Stimulated activated naive CD8-positive, alpha-beta T cell treated with anti-CD3 and anti-CD28 coated beads, Interleukin-15, Interleukin-2, amounts not matched to agents 100 ng/mL and 50 ng/mL, for 24 hours (primary cell): Measurements from ENCODE around the gene KIF5A.

Source experiments
- H3K27ac Mint-ChIP-seq: one replicate; pipeline ENCODE4 v1.8.0; 2021; ENCODE audit warnings: mild to moderate bottlenecking, mixed read lengths
- H3K27me3 Mint-ChIP-seq: one replicate; pipeline ENCODE4 v1.8.0; 2021; ENCODE audit warnings: mixed read lengths
- H3K36me3 Mint-ChIP-seq: one replicate; pipeline ENCODE4 v1.8.0; 2021; ENCODE audit warnings: low read depth, mixed read lengths
- H3K4me1 Mint-ChIP-seq: one replicate; pipeline ENCODE4 v1.8.0; 2021; ENCODE audit warnings: low read depth, mixed read lengths
- H3K4me3 Mint-ChIP-seq: one replicate; pipeline ENCODE4 v1.8.0; 2021; ENCODE audit warnings: mild to moderate bottlenecking, mixed read lengths
- H3K9me3 Mint-ChIP-seq: one replicate; pipeline ENCODE4 v1.8.0; 2021; ENCODE audit warnings: mixed read lengths

Gene KIF5A

DNA sequence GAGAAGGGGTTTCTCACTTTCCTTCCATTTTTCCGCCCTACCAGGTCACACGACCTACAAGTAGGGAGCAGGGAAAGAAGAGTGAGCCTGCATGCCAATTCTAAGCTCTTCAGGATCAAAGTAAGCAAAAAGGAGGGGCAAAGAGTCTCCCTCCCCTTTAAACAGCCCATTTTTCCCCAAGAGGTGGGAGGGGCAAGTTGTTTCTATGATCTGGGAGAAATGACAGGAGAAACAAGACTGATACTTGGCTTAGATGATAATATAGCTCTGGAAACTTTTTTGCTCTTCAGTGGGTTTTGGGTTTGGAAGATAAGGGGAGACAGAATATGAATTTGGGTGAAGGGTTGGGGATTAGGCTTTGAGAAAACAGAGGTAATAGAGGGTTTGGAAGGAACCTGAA is 56.6 kb downstream of the KIF5A start:
- Mint-ChIP-seq H3K4me1 (peaks cover 37% of the 10 kb centered on the region), H3K4me3 (peak overlapping the region; percentile 8), H3K27ac (no peak overlapping the region), H3K27me3 (peaks cover 3% of the 10 kb centered on the region), H3K36me3 (peaks cover 19% of the 10 kb centered on the region), H3K9me3 (no peaks in the 10 kb centered on the region)

- peaks cover 15% of the 10 kb centered on the region for H3K36me3 Mint-ChIP-seq
- peaks cover 3% of the 10 kb centered on the region for H3K27me3 Mint-ChIP-seq
- H3K27ac Mint-ChIP-seq, result no peak overlapping the region
- peak overlapping the region; percentile 8 for H3K4me3 Mint-ChIP-seq
- H3K4me1 Mint-ChIP-seq, result peaks cover 37% of the 10 kb centered on the region
- H3K9me3 Mint-ChIP-seq, result no peaks in the 10 kb centered on the region
Measured at GRCh38 chr12:57606821-57607220, 57.0 kb downstream of the KIF5A start.

- Mint-ChIP-seq H3K27me3 (peaks cover 11% of the 10 kb centered on the region), H3K36me3 (peaks cover 5% of the 10 kb centered on the region), H3K4me3 (no peak overlapping the region), H3K4me1 (peaks cover 37% of the 10 kb centered on the region), H3K9me3 (no peaks in the 10 kb centered on the region), H3K27ac (no peak overlapping the region)
Measured at GRCh38 chr12:57607958-57608663, 58.3 kb downstream of the KIF5A start.

DNA sequence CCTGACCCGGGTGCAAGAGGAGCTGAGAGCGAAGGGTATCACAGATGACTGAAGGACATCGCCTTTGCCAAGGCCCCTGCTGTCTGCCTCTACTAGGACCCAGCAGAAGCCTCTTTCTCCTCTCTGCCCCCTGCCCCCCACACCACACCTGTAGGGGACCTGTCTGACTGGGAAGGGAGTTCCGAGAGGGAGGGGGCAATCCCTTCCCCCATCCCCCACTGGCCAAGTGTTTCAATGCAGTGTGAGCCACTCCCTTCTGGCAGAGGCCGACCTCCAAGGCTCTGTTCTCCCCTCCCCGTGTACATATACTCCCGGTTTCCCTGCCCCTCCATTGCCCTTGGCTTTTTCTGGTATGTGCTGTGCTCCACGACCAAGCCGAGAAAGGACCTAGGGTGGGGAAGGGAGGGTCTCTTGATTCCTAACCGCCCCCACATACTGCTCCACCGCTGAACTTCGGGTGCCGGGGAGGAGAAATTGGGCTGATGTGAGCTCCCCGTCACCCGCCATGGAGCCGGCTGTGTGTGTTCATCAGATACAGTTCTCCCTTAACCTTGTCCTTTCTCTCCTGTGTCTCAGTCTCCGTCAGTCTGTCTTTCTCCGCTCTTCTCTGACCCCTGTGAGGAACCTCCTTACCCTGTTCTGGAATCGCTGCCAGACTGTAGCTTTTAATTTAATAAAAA is 59.4 kb downstream of the KIF5A start:
- H3K27ac Mint-ChIP-seq, result no peak overlapping the region
- H3K4me3 Mint-ChIP-seq, result no peak overlapping the region
- H3K9me3 Mint-ChIP-seq, result no peaks in the 10 kb centered on the region
- no peaks in the 10 kb centered on the region for H3K36me3 Mint-ChIP-seq
- peaks cover 12% of the 10 kb centered on the region for H3K27me3 Mint-ChIP-seq
- H3K4me1 Mint-ChIP-seq, result peaks cover 31% of the 10 kb centered on the region

DNA sequence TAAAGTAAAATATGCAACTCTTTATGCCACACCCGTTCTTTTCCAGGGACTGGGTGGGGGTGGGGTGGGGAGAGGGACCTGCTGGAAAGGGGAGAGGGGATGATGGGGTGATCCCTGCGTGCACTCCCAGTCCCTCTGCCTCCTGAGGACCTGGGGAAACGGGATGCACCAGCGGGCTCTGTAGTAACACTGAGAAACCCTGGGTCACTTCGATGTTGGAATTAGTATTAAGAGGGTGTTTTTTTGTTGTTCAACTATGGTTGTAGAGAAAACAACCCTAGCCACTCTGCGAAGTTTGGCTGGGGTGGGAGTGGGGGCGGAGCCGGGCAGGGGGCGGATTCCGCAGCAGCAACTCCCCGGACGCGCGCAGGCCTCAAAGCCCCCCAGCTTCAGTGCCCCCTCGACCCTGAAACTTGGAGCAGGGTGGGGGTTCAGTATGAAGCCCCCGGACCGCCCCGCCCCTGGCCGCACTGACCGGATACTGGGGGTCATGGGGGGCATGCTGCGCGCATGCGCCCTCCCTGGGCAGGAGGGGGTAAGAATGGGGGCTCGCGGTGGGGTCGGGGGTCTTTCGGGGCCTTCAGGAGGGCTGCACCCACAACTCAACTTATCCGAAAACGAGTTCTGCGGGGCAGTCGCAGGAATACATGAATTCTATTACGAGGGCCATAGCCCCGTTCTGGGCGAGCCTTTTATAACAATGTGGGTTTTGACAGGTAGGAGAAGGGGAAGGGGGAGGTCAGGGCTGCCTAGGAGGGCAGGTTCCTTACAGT is 60.1 kb downstream of the KIF5A start:
- H3K4me3 Mint-ChIP-seq, result peak overlapping the region; percentile 70
- H3K27ac Mint-ChIP-seq, result no peak overlapping the region
- H3K36me3 Mint-ChIP-seq, result no peaks in the 10 kb centered on the region
- H3K27me3 Mint-ChIP-seq, result peaks cover 14% of the 10 kb centered on the region
- no peaks in the 10 kb centered on the region for H3K9me3 Mint-ChIP-seq
- peaks cover 28% of the 10 kb centered on the region for H3K4me1 Mint-ChIP-seq

- Mint-ChIP-seq H3K27ac (no peak overlapping the region), H3K27me3 (peaks cover 14% of the 10 kb centered on the region), H3K4me1 (peaks cover 21% of the 10 kb centered on the region), H3K36me3 (no peaks in the 10 kb centered on the region), H3K4me3 (peak overlapping the region; percentile 70), H3K9me3 (no peaks in the 10 kb centered on the region)
Measured at GRCh38 chr12:57610554-57611107, 60.8 kb downstream of the KIF5A start.

- Mint-ChIP-seq H3K36me3 (no peaks in the 10 kb centered on the region), H3K27me3 (peaks cover 14% of the 10 kb centered on the region), H3K9me3 (no peaks in the 10 kb centered on the region), H3K4me1 (peaks cover 16% of the 10 kb centered on the region), H3K4me3 (peak within 1 kb of the TSS; percentile 70), H3K27ac (peak within 1 kb of the TSS; percentile 67)
Measured at GRCh38 chr12:57611108-57611826, 61.4 kb downstream of the KIF5A start, which contains the start of gene ARHGEF25. ARHGEF25 (plus strand) TSS chr12:57611435; CDS start chr12:57611895, 460 bp downstream.

- Mint-ChIP-seq H3K27me3 (peaks cover 14% of the 10 kb centered on the region), H3K27ac (peak overlapping the region; percentile 67), H3K9me3 (no peaks in the 10 kb centered on the region), H3K36me3 (no peaks in the 10 kb centered on the region), H3K4me1 (peaks cover 14% of the 10 kb centered on the region), H3K4me3 (peak overlapping the region; percentile 60)
Measured at GRCh38 chr12:57611827-57612710, 62.2 kb downstream of the KIF5A start.

DNA sequence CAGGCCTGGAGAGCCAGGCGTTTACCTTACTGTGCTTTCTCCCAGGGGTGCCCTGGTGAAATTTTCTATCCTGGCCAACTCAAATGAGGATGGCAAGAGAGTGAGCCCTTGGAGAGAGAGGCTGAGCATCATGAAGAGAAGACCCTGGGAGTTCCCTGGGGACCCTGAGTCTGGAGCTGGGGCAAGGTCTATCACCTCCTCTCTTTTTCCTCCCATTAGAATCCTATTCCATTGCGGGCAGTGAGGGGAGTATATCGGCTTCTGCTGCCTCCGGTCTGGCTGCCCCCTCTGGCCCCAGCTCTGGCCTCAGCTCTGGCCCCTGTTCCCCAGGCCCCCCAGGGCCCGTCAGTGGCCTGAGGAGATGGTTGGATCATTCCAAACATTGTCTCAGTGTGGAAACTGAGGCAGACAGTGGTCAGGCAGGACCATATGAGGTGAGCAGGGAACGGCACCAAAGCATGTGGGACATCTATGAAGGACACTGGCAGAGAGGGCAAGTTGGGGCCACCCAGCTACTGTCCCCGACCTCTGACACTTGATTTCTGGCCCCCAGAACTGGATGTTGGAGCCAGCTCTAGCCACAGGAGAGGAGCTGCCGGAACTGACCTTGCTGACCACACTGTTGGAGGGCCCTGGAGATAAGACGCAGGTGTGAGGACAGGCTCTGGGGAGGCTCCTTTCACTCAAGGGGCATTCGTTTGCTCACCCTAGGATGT is 63.0 kb downstream of the KIF5A start:
- Mint-ChIP-seq H3K27ac (no peak overlapping the region), H3K9me3 (no peaks in the 10 kb centered on the region), H3K27me3 (peaks cover 20% of the 10 kb centered on the region), H3K36me3 (no peaks in the 10 kb centered on the region), H3K4me1 (peaks cover 14% of the 10 kb centered on the region), H3K4me3 (no peak overlapping the region)

DNA sequence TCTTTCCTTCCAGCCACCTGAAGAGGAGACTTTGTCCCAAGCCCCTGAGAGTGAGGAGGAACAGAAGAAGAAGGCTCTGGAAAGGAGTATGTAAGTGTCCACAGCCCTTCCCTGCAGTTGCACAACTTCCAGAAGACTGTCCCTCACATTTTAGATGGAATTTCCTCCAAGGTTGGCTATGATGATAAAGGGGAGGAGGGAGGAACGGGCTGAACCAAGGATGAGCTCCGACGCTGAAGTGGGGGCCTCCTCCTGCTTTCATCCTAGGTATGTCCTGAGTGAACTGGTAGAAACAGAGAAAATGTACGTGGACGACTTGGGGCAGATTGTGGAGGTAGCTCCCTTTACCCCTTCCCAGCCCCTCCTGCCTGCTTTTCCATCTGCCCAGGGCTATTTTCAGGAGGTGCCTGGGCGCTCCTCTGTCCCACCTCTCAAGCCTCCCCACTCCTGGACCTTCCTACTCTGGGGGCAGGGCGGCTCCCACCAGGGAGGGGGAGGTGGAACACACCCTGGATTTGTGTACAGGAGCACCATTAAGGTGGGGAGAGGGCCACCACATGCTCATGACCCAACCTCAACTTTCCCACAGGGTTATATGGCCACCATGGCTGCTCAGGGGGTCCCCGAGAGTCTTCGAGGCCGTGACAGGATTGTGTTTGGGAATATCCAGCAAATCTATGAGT is 63.7 kb downstream of the KIF5A start:
- peaks cover 25% of the 10 kb centered on the region for H3K27me3 Mint-ChIP-seq
- H3K4me1 Mint-ChIP-seq, result peaks cover 14% of the 10 kb centered on the region
- no peak overlapping the region for H3K27ac Mint-ChIP-seq
- H3K36me3 Mint-ChIP-seq, result no peaks in the 10 kb centered on the region
- no peaks in the 10 kb centered on the region for H3K9me3 Mint-ChIP-seq
- H3K4me3 Mint-ChIP-seq, result no peak overlapping the region

GRCh38 chr12:57614178-57614947 is 64.5 kb downstream of the KIF5A start:
- Mint-ChIP-seq H3K27ac (no peak overlapping the region), H3K4me3 (no peak overlapping the region), H3K4me1 (peaks cover 14% of the 10 kb centered on the region), H3K27me3 (peaks cover 32% of the 10 kb centered on the region), H3K9me3 (no peaks in the 10 kb centered on the region), H3K36me3 (no peaks in the 10 kb centered on the region)

DNA sequence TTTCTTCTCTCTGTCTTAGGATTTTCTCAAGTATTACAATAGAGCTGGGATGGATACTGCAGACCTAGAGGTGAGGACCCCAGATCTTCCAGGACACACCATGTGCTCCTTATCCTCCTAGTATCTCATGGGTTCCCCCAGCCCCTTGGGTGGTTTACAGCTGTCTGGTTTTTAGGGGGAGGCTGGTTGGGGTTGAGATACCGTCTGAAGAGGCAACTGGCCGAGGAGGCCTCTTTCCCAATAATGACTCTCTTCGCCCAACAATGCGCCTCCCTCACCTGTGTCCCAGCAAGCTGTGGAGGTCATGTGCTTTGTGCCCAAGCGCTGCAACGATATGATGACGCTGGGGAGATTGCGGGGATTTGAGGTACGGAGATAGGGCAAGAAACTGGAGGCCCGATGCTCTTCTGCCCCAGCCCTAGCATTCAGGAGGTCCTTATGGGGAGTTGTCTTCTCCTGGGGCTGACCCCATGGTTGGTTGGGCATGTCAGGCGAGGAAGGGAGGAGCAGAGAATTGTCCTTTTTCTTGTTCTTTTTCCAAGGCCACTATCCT is 65.2 kb downstream of the KIF5A start:
- no peaks in the 10 kb centered on the region for H3K36me3 Mint-ChIP-seq

More for the DNA sequence above, 65.2 kb downstream of the KIF5A start:
- Mint-ChIP-seq H3K9me3 (no peaks in the 10 kb centered on the region), H3K4me1 (peaks cover 14% of the 10 kb centered on the region), H3K27ac (no peak overlapping the region), H3K27me3 (peaks cover 36% of the 10 kb centered on the region), H3K4me3 (no peak overlapping the region)
